NCI-H345 treated with DMSO at 0.1 percent for 48 hours (cell line): ENCODE results near the gene TCF7L2.

Source experiments
- DNase-seq: peaks from one replicate; lab custom pipeline; 2025; ENCODE audit not compliant: unreplicated experiment; lab: John Stamatoyannopoulos, UW

Gene TCF7L2

GRCh38 chr10:112991888-112992491 is 41.9 kb downstream of the TCF7L2 start:
- no peak for DNase-seq

- DNase-seq: no peak
Observed at GRCh38 chr10:112996462-112996861, 46.4 kb downstream of the TCF7L2 start.

- DNase-seq: no peak
Observed at GRCh38 chr10:112999102-112999501, 49.1 kb downstream of the TCF7L2 start.

GRCh38 chr10:113000442-113000841 is 50.4 kb downstream of the TCF7L2 start:
- DNase-seq: no peak

GRCh38 chr10:113000876-113001598 is 51.0 kb downstream of the TCF7L2 start:
- no peak for DNase-seq

- no peak for DNase-seq
Observed at GRCh38 chr10:113001599-113002448, 51.8 kb downstream of the TCF7L2 start.

- no peak for DNase-seq
Observed at GRCh38 chr10:113002449-113002777, 52.4 kb downstream of the TCF7L2 start.

GRCh38 chr10:113003052-113003451 is 53.0 kb downstream of the TCF7L2 start:
- no peak for DNase-seq

- DNase-seq: no peak
Observed at GRCh38 chr10:113004069-113004618, 54.1 kb downstream of the TCF7L2 start.

GRCh38 chr10:113005380-113005779 is 55.3 kb downstream of the TCF7L2 start:
- DNase-seq: no peak

GRCh38 chr10:113006656-113007342 is 56.8 kb downstream of the TCF7L2 start:
- DNase-seq: no peak

GRCh38 chr10:113007343-113007771 is 57.3 kb downstream of the TCF7L2 start:
- no peak for DNase-seq

GRCh38 chr10:113007821-113008220 is 57.8 kb downstream of the TCF7L2 start:
- DNase-seq: no peak

GRCh38 chr10:113011592-113012374 is 61.7 kb downstream of the TCF7L2 start:
- DNase-seq: no peak

- no peak for DNase-seq
Observed at GRCh38 chr10:113015201-113015600, 65.2 kb downstream of the TCF7L2 start.

GRCh38 chr10:113017376-113017775 is 67.3 kb downstream of the TCF7L2 start:
- DNase-seq: no peak

- no peak for DNase-seq
Observed at GRCh38 chr10:113018034-113018433, 68.0 kb downstream of the TCF7L2 start.

- no peak for DNase-seq
Observed at GRCh38 chr10:113019096-113019495, 69.0 kb downstream of the TCF7L2 start.

GRCh38 chr10:113019692-113020474 is 69.8 kb downstream of the TCF7L2 start:
- no peak for DNase-seq

- no peak for DNase-seq
Observed at GRCh38 chr10:113020475-113020753, 70.4 kb downstream of the TCF7L2 start.
